PFSK-1 (cell line): Measurements from ENCODE around the gene C13orf46.

ENCODE experiments used
- FOXP2 ChIP-seq: optimal IDR thresholded peaks from 2 replicates; pipeline ENCODE3; 2011; ENCODE audit warnings: borderline replicate concordance, control low read depth, inconsistent platforms; ENCODE audit not compliant: insufficient read depth; ENCODE audit errors: extremely low read length, extremely low read depth
- POLR2AphosphoS5 ChIP-seq: IDR thresholded peaks from 2 replicates; pipeline ENCODE4 v1.6.1; 2012; ENCODE audit warnings: low read depth, mild to moderate bottlenecking, control low read depth, low read length, moderate library complexity
- REST ChIP-seq, 2 experiments: IDR thresholded peaks; 2 replicates each; pipeline versions ENCODE4 v1.6.1 to v1.8.0; 2011 to 2012; ENCODE audit warnings: low read depth in 2 of 2, low read length in 2 of 2, control low read depth in 1 of 2, inconsistent platforms in 1 of 2, mild to moderate bottlenecking in 1 of 2, moderate library complexity in 1 of 2; ENCODE audit not compliant: insufficient read depth in 1 of 2
- SIN3A ChIP-seq: IDR thresholded peaks from 2 replicates; pipeline ENCODE4 v1.6.1; 2012; ENCODE audit warnings: mild to moderate bottlenecking, low read length, moderate library complexity, borderline replicate concordance; ENCODE audit not compliant: insufficient read depth
- TAF1 ChIP-seq: IDR thresholded peaks from 2 replicates; pipeline ENCODE4 v1.6.1; 2012; ENCODE audit warnings: low read length, control low read depth, borderline replicate concordance; ENCODE audit not compliant: insufficient read depth

- TF ChIP-seq POLR2AphosphoS5 (no peak), SIN3A (no peak), REST (IDR thresholded peaks at IDR 0.05; ENCODE audit: insufficient read depth in 1 of 2, low read depth in 2 of 2, low read length in 2 of 2) (no peak), TAF1 (no peak), FOXP2 (no peak)
These were observed 49.5 kb downstream of the C13orf46 start for GRCh38 chr13:113924184-113924901.
